ENCODE results near the gene SHMT1.

The SHMT1 gene

DNA sequence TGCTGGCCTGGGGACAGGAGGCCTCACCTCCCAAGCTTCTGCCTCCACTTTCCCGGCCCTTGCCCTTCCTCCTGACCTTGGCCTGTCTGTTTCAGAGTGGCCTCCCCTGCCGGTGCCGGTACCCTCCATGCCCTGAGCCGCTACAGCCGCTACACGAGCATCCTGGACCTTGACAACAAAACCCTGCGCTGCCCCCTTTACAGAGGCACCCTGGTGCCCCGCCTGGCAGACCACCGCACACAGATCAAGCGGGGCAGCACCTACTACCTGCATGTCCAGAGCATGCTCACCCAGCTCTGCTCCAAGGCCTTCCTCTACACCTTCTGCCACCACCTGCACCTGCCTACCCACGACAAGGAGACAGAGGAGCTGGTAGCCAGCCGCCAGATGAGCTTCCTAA is 40.8 kb downstream of the SHMT1 start:
- H3K36me3 ChIP-seq (ENCODE audit: low read depth) = peaks cover 59% of the 10 kb centered on the region
- H3K4me1 ChIP-seq (ENCODE audit: insufficient read depth, poor library complexity, severe bottlenecking) = peaks cover 4% of the 10 kb centered on the region
- no peaks in the 10 kb centered on the region for H3K27me3 ChIP-seq (ENCODE audit: insufficient read depth, poor library complexity, severe bottlenecking)
- no peak overlapping the region for H3K4me3 ChIP-seq (ENCODE audit: severe bottlenecking)
- no peaks in the 10 kb centered on the region for H3K9me3 ChIP-seq (ENCODE audit: severe bottlenecking)
- TF ChIP-seq, protein P1, sequence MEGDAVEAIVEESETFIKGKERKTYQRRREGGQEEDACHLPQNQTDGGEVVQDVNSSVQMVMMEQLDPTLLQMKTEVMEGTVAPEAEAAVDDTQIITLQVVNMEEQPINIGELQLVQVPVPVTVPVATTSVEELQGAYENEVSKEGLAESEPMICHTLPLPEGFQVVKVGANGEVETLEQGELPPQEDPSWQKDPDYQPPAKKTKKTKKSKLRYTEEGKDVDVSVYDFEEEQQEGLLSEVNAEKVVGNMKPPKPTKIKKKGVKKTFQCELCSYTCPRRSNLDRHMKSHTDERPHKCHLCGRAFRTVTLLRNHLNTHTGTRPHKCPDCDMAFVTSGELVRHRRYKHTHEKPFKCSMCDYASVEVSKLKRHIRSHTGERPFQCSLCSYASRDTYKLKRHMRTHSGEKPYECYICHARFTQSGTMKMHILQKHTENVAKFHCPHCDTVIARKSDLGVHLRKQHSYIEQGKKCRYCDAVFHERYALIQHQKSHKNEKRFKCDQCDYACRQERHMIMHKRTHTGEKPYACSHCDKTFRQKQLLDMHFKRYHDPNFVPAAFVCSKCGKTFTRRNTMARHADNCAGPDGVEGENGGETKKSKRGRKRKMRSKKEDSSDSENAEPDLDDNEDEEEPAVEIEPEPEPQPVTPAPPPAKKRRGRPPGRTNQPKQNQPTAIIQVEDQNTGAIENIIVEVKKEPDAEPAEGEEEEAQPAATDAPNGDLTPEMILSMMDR (IDR thresholded peaks at IDR 0.05; ENCODE audit: poor library complexity, severe bottlenecking) = no peak
- no peak overlapping the region for H3K27ac ChIP-seq (ENCODE audit: poor library complexity, severe bottlenecking)
- ATAC-seq (ENCODE audit: low read depth) = no peak
- DNase-seq (ENCODE audit: low spot score) = no peak

DNA sequence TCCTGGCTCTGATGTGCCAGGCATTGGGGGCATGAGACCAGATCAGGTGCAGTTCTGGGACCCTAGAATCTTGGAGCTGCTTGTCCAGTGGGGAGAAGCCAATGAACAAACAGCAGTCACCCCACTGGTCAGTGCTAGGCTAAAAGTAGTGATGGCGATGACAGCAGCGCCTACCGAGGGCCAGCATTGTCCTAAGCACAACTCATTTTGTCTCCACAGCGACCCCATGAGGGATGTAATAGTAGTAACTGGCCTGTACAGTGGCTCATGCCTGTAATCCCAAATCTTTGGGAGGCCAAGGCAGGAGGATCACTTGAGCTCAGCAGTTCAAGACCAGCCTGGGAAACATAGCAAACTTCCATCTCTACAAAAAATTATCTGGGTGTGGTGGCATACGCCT is 42.0 kb downstream of the SHMT1 start:
- ATAC-seq (ENCODE audit: low read depth) (no peak), DNase-seq (ENCODE audit: low spot score) (no peak)
- no peaks in the 10 kb centered on the region for H3K9me3 ChIP-seq (ENCODE audit: severe bottlenecking)
- no peak overlapping the region for H3K4me3 ChIP-seq (ENCODE audit: severe bottlenecking)
- TF ChIP-seq, protein P1 (IDR thresholded peaks at IDR 0.05; ENCODE audit: poor library complexity, severe bottlenecking) = no peak
- H3K36me3 ChIP-seq (ENCODE audit: low read depth) = peaks cover 64% of the 10 kb centered on the region
- H3K4me1 ChIP-seq (ENCODE audit: insufficient read depth, poor library complexity, severe bottlenecking) = peaks cover 4% of the 10 kb centered on the region
- no peaks in the 10 kb centered on the region for H3K27me3 ChIP-seq (ENCODE audit: insufficient read depth, poor library complexity, severe bottlenecking)
- no peak overlapping the region for H3K27ac ChIP-seq (ENCODE audit: poor library complexity, severe bottlenecking)

DNA sequence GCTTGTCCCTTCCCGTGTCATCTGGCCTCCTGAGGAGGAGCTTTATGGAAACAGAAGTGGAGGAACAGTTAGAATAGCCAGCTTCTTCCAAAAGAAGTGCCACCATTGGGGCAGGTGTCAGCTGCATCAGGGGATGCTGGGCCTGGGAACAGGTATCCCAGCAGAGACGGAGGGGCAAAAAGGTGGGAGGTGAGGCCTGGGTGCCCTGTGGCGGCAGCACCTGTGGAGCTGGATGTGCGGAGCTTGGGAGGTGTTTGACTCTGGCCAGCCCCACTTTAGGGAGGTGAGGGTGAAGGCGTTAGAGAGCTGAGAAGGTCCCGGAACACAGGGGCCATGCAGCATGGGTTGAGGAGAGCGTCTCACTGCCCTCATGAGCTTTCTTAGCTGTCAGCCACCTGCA is 43.0 kb downstream of the SHMT1 start:
- DNase-seq (ENCODE audit: low spot score) (no peak), ATAC-seq (ENCODE audit: low read depth) (no peak)
- Histone ChIP-seq H3K4me1 (ENCODE audit: insufficient read depth, poor library complexity, severe bottlenecking) (peaks cover 9% of the 10 kb centered on the region), H3K27ac (ENCODE audit: poor library complexity, severe bottlenecking) (no peak overlapping the region), H3K36me3 (ENCODE audit: low read depth) (peaks cover 63% of the 10 kb centered on the region), H3K27me3 (ENCODE audit: insufficient read depth, poor library complexity, severe bottlenecking) (no peaks in the 10 kb centered on the region), H3K9me3 (ENCODE audit: severe bottlenecking) (no peaks in the 10 kb centered on the region), H3K4me3 (ENCODE audit: severe bottlenecking) (no peak overlapping the region)
- TF ChIP-seq, protein P1 (IDR thresholded peaks at IDR 0.05; ENCODE audit: poor library complexity, severe bottlenecking) = no peak

DNA sequence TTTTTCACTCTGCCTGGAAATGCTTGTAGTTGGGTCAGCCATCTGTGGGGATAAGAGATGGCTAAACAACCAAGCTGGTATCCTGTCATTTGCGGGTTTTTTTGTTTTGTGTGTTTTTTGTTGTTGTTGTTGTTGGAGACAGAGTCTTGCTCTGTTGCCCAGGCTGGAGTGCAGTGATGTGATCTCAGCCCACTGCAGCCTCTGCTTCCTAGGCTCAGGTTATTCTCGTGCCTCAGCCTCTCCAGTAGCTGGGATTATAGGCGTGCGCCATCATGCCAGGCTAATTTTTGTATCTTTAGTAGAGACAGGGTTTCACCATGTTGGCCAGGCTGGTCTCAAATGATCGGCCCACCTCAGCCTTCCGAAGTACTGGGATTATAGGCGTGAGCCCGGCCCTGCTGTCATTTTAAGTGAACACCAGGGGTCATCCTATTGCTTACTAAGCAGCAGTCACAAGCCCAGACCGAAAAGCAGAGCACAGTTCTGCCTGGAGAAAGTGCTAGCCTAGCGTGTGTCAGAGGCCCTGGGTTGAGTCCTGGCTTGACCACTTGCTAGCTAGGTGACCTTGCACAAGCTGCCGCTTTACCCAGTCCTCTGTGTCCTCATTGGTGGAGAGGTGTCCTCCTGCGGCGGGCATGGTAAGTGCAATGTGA is 43.6 kb downstream of the SHMT1 start:
- ATAC-seq (ENCODE audit: low read depth) = peak; percentile 22; the same call in 1 of the 3 replicates
- Histone ChIP-seq H3K9me3 (ENCODE audit: severe bottlenecking) (no peaks in the 10 kb centered on the region), H3K36me3 (ENCODE audit: low read depth) (peaks cover 57% of the 10 kb centered on the region), H3K4me1 (ENCODE audit: insufficient read depth, poor library complexity, severe bottlenecking) (peaks cover 9% of the 10 kb centered on the region), H3K27ac (ENCODE audit: poor library complexity, severe bottlenecking) (no peak overlapping the region), H3K4me3 (ENCODE audit: severe bottlenecking) (no peak overlapping the region), H3K27me3 (ENCODE audit: insufficient read depth, poor library complexity, severe bottlenecking) (no peaks in the 10 kb centered on the region)
- TF ChIP-seq, protein P1 (IDR thresholded peaks at IDR 0.05; ENCODE audit: poor library complexity, severe bottlenecking) = peak; percentile 45
- no peak for DNase-seq (ENCODE audit: low spot score)

DNA sequence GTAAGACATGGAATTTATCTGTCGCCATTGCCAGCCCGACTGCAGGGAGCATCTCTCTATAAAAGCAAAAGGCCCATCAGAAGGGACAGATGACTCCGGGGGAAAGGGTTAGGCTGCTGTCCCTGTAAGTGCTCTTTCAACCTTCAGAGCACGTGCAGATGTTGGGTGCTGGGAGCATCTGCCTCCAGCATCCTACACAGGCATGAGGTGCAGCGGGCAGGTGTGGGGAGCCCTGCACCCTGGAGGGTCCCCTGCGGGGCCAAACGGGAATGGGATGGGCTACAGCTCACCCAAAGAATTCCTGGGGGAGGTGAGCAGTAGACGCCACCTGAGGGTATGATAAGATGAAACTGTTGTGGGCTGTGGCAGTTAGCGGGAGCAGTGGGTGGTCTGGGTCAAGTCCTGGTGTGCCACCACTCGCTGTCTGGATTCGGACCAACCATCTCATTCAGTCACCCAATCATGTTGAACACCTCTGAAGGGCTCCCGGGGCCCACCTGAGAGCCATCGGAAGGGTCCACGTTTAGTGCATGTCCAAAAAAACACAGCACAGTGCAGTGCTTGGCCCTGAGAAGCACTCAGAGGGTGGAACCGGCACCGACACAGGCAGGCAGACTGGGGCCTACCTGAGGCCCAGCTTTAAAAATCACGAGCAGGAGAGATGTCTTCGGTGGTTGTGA is 44.4 kb downstream of the SHMT1 start:
- DNase-seq (ENCODE audit: low spot score) (no peak), ATAC-seq (ENCODE audit: low read depth) (no peak)
- H3K9me3 ChIP-seq (ENCODE audit: severe bottlenecking) = no peaks in the 10 kb centered on the region
- no peak overlapping the region for H3K4me3 ChIP-seq (ENCODE audit: severe bottlenecking)
- H3K27ac ChIP-seq (ENCODE audit: poor library complexity, severe bottlenecking) = no peak overlapping the region
- H3K36me3 ChIP-seq (ENCODE audit: low read depth) = peaks cover 50% of the 10 kb centered on the region
- TF ChIP-seq, protein P1 (IDR thresholded peaks at IDR 0.05; ENCODE audit: poor library complexity, severe bottlenecking) = no peak
- no peaks in the 10 kb centered on the region for H3K27me3 ChIP-seq (ENCODE audit: insufficient read depth, poor library complexity, severe bottlenecking)
- H3K4me1 ChIP-seq (ENCODE audit: insufficient read depth, poor library complexity, severe bottlenecking) = peaks cover 9% of the 10 kb centered on the region

Data from RWPE2 (cell line).